NCI-H1105 treated with DMSO at 0.1 percent for 48 hours (cell line): Measurements from ENCODE around the gene FOXJ2.
A peak's percentile ranks its signal among the peaks of the same experiment; 100 is the strongest.
"Not testable (repeated sequence)": the region's sequence is repeated elsewhere in the genome, so short reads cannot be mapped to it uniquely, and the experiment has no call there.

Source experiments
- DNase-seq: peaks from one replicate; lab custom pipeline; 2025; lab: John Stamatoyannopoulos, UW

FOXJ2 gene

GRCh38 chr12:8065991-8066594, 33.6 kb downstream of the FOXJ2 start, which contains the start of gene C3AR1:
Gene C3AR1 (minus strand): TSS chr12:8066359. CDS start chr12:8060185, 6,174 bp downstream.
- DNase-seq: no peak

- no peak for DNase-seq
Measured at GRCh38 chr12:8069582-8069981, 37.1 kb downstream of the FOXJ2 start.

GRCh38 chr12:8071820-8072219, 39.3 kb downstream of the FOXJ2 start:
- not testable (repeated sequence) for DNase-seq

- no peak for DNase-seq
Measured at GRCh38 chr12:8075935-8076334, 43.4 kb downstream of the FOXJ2 start.

- DNase-seq: no peak
Measured at GRCh38 chr12:8076366-8076765, 43.9 kb downstream of the FOXJ2 start.

GRCh38 chr12:8077207-8077606, 44.7 kb downstream of the FOXJ2 start:
- peak; percentile 16 for DNase-seq

- DNase-seq: peak; percentile 48
Measured at GRCh38 chr12:8078398-8078797, 45.9 kb downstream of the FOXJ2 start.

- no peak for DNase-seq
Measured at GRCh38 chr12:8078916-8079315, 46.4 kb downstream of the FOXJ2 start.

GRCh38 chr12:8080120-8080519, 47.6 kb downstream of the FOXJ2 start:
- no peak for DNase-seq

GRCh38 chr12:8081251-8081920, 48.9 kb downstream of the FOXJ2 start:
- DNase-seq: peak; percentile 41

- no peak for DNase-seq
Measured at GRCh38 chr12:8082808-8083100, 50.2 kb downstream of the FOXJ2 start.

GRCh38 chr12:8084351-8084750, 51.8 kb downstream of the FOXJ2 start:
- DNase-seq: not testable (repeated sequence)

- no peak for DNase-seq
Measured at GRCh38 chr12:8087666-8088065, 55.1 kb downstream of the FOXJ2 start.

GRCh38 chr12:8088574-8088973, 56.1 kb downstream of the FOXJ2 start:
- DNase-seq: no peak

GRCh38 chr12:8089277-8089676, 56.8 kb downstream of the FOXJ2 start:
- DNase-seq: not testable (repeated sequence)

- no peak for DNase-seq
Measured at GRCh38 chr12:8089716-8090115, 57.2 kb downstream of the FOXJ2 start.

- no peak for DNase-seq
Measured at GRCh38 chr12:8093291-8093690, 60.8 kb downstream of the FOXJ2 start.

GRCh38 chr12:8096281-8096915, 63.9 kb downstream of the FOXJ2 start:
- DNase-seq: no peak

GRCh38 chr12:8099235-8099634, 66.7 kb downstream of the FOXJ2 start:
- no peak for DNase-seq
